ENCODE measurements around the gene ATP1B1.

ATP1B1 gene

GRCh38 chr1:169091480-169091941, 15.0 kb upstream of the ATP1B1 start:
- no peak for DNase-seq (ENCODE audit: extremely low spot score, insufficient read length, low read depth)
- no peak for FAIRE-seq

- no peak for FAIRE-seq
These were observed 14.1 kb upstream of the ATP1B1 start for GRCh38 chr1:169092399-169092798.

GRCh38 chr1:169094897-169095569, 11.5 kb upstream of the ATP1B1 start:
- DNase-seq (ENCODE audit: extremely low spot score, insufficient read length, low read depth), result no peak
- FAIRE-seq, result no peak

More at GRCh38 chr1:169092399-169092798, 14.1 kb upstream of the ATP1B1 start:
- no peak for DNase-seq (ENCODE audit: extremely low spot score, insufficient read length, low read depth)

- DNase-seq (ENCODE audit: extremely low spot score, insufficient read length, low read depth) (no peak), FAIRE-seq (peak; percentile 76)
These were observed 8.1 kb upstream of the ATP1B1 start for GRCh38 chr1:169098380-169098779.

- DNase-seq (ENCODE audit: extremely low spot score, insufficient read length, low read depth), result no peak
- FAIRE-seq, result no peak
These were observed 6.9 kb upstream of the ATP1B1 start for GRCh38 chr1:169099561-169099960.

GRCh38 chr1:169100208-169100607, 6.3 kb upstream of the ATP1B1 start:
- no peak for FAIRE-seq
- DNase-seq (ENCODE audit: extremely low spot score, insufficient read length, low read depth), result no peak

- no peak for DNase-seq (ENCODE audit: extremely low spot score, insufficient read length, low read depth)
These were observed 5.8 kb upstream of the ATP1B1 start for GRCh38 chr1:169100651-169101088.

GRCh38 chr1:169102567-169102966, 3.9 kb upstream of the ATP1B1 start:
- no peak for FAIRE-seq
- no peak for DNase-seq (ENCODE audit: extremely low spot score, insufficient read length, low read depth)

More at GRCh38 chr1:169100651-169101088, 5.8 kb upstream of the ATP1B1 start:
- FAIRE-seq, result no peak

- DNase-seq (ENCODE audit: extremely low spot score, insufficient read length, low read depth) (no peak), FAIRE-seq (no peak)
These were observed 3.5 kb upstream of the ATP1B1 start for GRCh38 chr1:169103002-169103401.

- FAIRE-seq (no peak), DNase-seq (ENCODE audit: extremely low spot score, insufficient read length, low read depth) (no peak)
These were observed 3.0 kb upstream of the ATP1B1 start for GRCh38 chr1:169103480-169103893.

- FAIRE-seq (no peak), DNase-seq (ENCODE audit: extremely low spot score, insufficient read length, low read depth) (no peak)
These were observed 1.4 kb upstream of the ATP1B1 start for GRCh38 chr1:169105087-169105433.

GRCh38 chr1:169105434-169106094, 926 bp upstream of the ATP1B1 start:
- DNase-seq (ENCODE audit: extremely low spot score, insufficient read length, low read depth), result peak; percentile 23
- FAIRE-seq, result peak; percentile 15

GRCh38 chr1:169106921-169107602, 572 bp downstream of the ATP1B1 start:
- no peak for FAIRE-seq

GRCh38 chr1:169107603-169108208, 1.2 kb downstream of the ATP1B1 start:
- FAIRE-seq (no peak), DNase-seq (ENCODE audit: extremely low spot score, insufficient read length, low read depth) (no peak)

More at GRCh38 chr1:169106921-169107602, 572 bp downstream of the ATP1B1 start:
- DNase-seq (ENCODE audit: extremely low spot score, insufficient read length, low read depth), result no peak

GRCh38 chr1:169108223-169108622, 1.7 kb downstream of the ATP1B1 start:
- FAIRE-seq (no peak), DNase-seq (ENCODE audit: extremely low spot score, insufficient read length, low read depth) (no peak)

- no peak for DNase-seq (ENCODE audit: extremely low spot score, insufficient read length, low read depth)
- FAIRE-seq, result peak; percentile 5
These were observed 2.5 kb downstream of the ATP1B1 start for GRCh38 chr1:169108863-169109560.

GRCh38 chr1:169109561-169110134, 3.2 kb downstream of the ATP1B1 start:
- DNase-seq (ENCODE audit: extremely low spot score, insufficient read length, low read depth) (no peak), FAIRE-seq (no peak)

- FAIRE-seq, result no peak
- DNase-seq (ENCODE audit: extremely low spot score, insufficient read length, low read depth), result no peak
These were observed 3.7 kb downstream of the ATP1B1 start for GRCh38 chr1:169110236-169110635.

- FAIRE-seq, result no peak
- no peak for DNase-seq (ENCODE audit: extremely low spot score, insufficient read length, low read depth)
These were observed 4.4 kb downstream of the ATP1B1 start for GRCh38 chr1:169110689-169111447.
